Duodenal mucosa (tissue), 2 donors: ENCODE measurements around the gene TAS1R1.

Experiments
- H3K27ac ChIP-seq: one replicate; pipeline ENCODE4 v1.7.0; 2013; ENCODE audit warnings: low read depth, low read length
- H3K27me3 ChIP-seq, 2 donors: one replicate each; pipeline ENCODE4 v1.7.0; 2013; ENCODE audit warnings: low read length in 2 of 2, control low read depth in 1 of 2; ENCODE audit not compliant: insufficient read depth in 2 of 2, control insufficient read depth in 1 of 2
- H3K36me3 ChIP-seq, 2 donors: one replicate each; pipeline ENCODE4 v1.7.0; 2013; ENCODE audit warnings: low read length in 2 of 2, control low read depth in 1 of 2; ENCODE audit not compliant: insufficient read depth in 2 of 2, control insufficient read depth in 1 of 2
- H3K4me1 ChIP-seq, 2 donors: one replicate each; pipeline ENCODE4 v1.7.0; 2013; ENCODE audit warnings: low read length in 2 of 2, control low read depth in 1 of 2; ENCODE audit not compliant: insufficient read depth in 2 of 2, control insufficient read depth in 1 of 2
- H3K4me3 ChIP-seq, 2 donors: one replicate each; pipeline ENCODE4 v1.7.0; 2013; ENCODE audit warnings: low read length in 2 of 2, low read depth in 1 of 2
- H3K9ac ChIP-seq, 2 donors: one replicate each; pipeline ENCODE4 v1.7.0; 2013; ENCODE audit warnings: low read length in 2 of 2, low read depth in 1 of 2
- H3K9me3 ChIP-seq, 2 donors: one replicate each; pipeline ENCODE4 v1.7.0; 2013; ENCODE audit warnings: low read length in 2 of 2, control low read depth in 1 of 2; ENCODE audit not compliant: control insufficient read depth in 1 of 2

Gene TAS1R1

DNA sequence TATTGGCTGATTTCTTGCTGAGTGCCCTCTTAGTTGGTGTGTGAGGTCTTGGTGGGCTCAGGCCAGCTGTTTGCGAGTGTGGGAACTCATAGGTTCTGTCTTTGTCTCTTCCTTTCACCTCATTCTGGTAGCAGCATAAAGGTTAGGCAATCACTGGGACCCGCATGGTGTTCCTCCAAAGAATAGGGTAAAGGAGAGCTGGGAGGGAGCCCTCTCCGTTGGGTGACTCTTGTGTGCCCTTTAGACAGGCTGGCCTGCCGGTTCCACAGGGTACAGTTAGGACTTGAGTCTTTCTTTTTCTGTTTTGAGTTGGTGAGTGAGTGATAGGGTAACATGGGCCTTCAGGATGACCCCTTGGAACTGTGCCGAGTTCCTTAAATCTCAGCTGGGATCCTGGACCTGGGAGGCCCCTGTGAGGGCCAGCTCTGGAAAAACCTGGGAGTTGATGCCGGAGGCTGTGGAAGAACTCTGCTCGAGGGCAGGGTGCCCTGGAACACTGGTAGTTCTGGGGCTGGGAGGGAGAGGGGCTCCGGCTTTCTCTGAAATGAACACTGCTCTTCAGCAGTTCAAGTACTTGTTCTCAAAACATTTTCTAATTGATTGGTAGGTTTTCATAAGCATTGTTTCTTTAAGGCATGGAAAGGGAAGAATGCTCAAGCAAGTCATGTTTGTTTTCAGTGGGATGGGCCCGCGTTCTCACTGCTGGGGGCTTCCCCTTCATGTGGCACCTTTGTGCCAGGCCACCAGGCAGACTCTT, 67.5 kb downstream of the TAS1R1 start:
- H3K9ac ChIP-seq = no peak overlapping the region
- H3K9me3 ChIP-seq = no peaks in the 10 kb centered on the region
- H3K4me1 ChIP-seq = peaks cover 3 to 17% of the 10 kb centered on the region in 2 donors
- H3K27me3 ChIP-seq = no peaks in the 10 kb centered on the region
- H3K27ac ChIP-seq = no peak overlapping the region
- H3K4me3 ChIP-seq = no peak overlapping the region
- peaks cover 11 to 36% of the 10 kb centered on the region in 2 donors for H3K36me3 ChIP-seq

GRCh38 chr1:6623269-6623965, 68.3 kb downstream of the TAS1R1 start:
- Histone ChIP-seq H3K36me3 (peaks cover 13 to 42% of the 10 kb centered on the region in 2 donors), H3K4me1 (peaks cover 3 to 17% of the 10 kb centered on the region in 2 donors), H3K27ac (no peak overlapping the region)

DNA sequence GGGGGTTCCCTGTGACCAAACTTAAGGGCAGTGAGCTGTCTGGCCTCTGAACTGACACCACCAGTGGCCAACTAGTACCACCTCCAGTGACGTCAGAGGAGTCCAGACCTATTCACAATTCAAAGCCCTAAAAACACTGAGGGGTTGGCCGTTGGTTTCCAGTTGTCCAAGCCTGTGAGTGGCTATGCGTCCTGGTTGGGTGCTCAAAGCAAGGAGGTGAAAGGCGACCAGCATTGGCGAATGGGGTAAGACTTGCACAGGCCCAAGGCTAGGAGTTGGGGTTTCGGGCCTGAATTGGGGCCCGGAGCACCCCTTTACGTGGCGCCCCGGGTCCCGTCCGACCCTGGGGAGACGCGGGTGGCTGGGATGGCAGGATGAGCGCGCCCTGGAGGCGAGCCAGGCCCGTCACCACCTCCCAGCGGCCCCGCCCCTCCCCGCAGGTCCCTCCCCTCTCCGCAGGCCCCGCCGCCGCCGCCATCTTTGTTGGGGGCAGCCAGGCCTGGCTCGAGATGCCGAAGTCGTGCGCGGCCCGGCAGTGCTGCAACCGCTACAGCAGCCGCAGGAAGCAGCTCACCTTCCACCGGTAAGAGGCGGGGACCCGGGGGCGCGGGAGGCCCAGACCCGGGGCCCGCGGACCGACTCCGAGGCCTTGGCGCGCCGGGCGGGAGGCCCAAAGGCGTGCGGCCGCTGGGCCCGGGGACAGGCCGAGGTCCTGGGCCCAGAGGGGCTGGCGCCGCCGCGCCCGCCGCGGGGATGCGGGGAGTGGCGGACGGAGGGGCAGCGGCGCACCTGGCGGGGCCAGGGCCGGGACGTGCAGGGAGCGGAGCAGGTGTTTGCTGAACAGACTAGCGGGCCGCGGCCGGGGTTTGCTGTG, 69.8 kb downstream of the TAS1R1 start, which contains the start of gene THAP3:
THAP3 (plus strand) TSS at position 159 of the 874 bp plus-strand sequence; CDS start at position 510, 351 bp downstream.
- Histone ChIP-seq H3K9me3 (no peaks in the 10 kb centered on the region), H3K4me3 (peak within 1 kb of the TSS; percentile 78 to 88), H3K4me1 (peaks cover 3 to 17% of the 10 kb centered on the region in 2 donors), H3K27me3 (no peaks in the 10 kb centered on the region), H3K36me3 (peaks cover 16 to 47% of the 10 kb centered on the region in 2 donors), H3K9ac (peak within 1 kb of the TSS; percentile 60 to 78), H3K27ac (peak within 1 kb of the TSS; percentile 53)

More at GRCh38 chr1:6623269-6623965, 68.3 kb downstream of the TAS1R1 start:
- Histone ChIP-seq H3K27me3 (no peaks in the 10 kb centered on the region), H3K4me3 (no peak overlapping the region), H3K9me3 (no peaks in the 10 kb centered on the region), H3K9ac (no peak overlapping the region)

DNA sequence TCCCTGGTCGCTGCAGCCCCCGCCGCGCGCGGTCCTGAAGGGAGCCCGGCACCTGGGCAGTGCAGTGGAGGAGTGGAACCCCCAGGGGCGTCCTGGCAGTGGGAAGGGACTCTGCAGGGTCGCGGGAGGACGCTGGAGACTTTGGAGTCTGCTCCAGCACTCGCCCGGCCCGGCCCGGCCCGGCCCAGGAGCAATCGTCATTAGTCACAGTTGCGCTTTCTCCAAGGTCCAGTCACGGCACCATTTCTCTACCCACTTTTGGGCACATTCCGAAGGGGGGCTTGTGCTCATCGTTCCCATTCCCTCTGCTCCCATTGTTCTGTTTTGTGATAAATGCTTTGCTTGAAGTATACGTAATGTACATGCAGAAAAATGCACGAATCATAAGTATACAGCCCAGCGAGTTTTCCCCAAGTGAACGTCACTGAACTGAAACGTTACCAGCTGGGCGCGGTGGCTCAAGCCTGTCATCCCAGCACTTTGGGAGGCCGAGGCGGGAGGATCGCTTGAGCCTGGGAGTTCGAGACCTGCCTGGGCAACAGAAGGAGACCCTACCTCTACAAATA, 70.6 kb downstream of the TAS1R1 start:
- peaks cover 3 to 17% of the 10 kb centered on the region in 2 donors for H3K4me1 ChIP-seq
- H3K27me3 ChIP-seq = no peaks in the 10 kb centered on the region
- H3K9me3 ChIP-seq = no peaks in the 10 kb centered on the region
- H3K36me3 ChIP-seq = peaks cover 16 to 46% of the 10 kb centered on the region in 2 donors
- peak overlapping the region; percentile 58 to 78 for H3K9ac ChIP-seq
- H3K27ac ChIP-seq = peak overlapping the region; percentile 53
- H3K4me3 ChIP-seq = peak overlapping the region; percentile 78 to 88

GRCh38 chr1:6627031-6627430, 71.9 kb downstream of the TAS1R1 start:
- no peak overlapping the region for H3K9ac ChIP-seq
- H3K4me3 ChIP-seq = no peak overlapping the region
- no peaks in the 10 kb centered on the region for H3K27me3 ChIP-seq
- no peak overlapping the region for H3K27ac ChIP-seq
- peaks cover 12 to 34% of the 10 kb centered on the region in 2 donors for H3K36me3 ChIP-seq
- no peaks in the 10 kb centered on the region for H3K9me3 ChIP-seq
- peaks cover 3 to 17% of the 10 kb centered on the region in 2 donors for H3K4me1 ChIP-seq

DNA sequence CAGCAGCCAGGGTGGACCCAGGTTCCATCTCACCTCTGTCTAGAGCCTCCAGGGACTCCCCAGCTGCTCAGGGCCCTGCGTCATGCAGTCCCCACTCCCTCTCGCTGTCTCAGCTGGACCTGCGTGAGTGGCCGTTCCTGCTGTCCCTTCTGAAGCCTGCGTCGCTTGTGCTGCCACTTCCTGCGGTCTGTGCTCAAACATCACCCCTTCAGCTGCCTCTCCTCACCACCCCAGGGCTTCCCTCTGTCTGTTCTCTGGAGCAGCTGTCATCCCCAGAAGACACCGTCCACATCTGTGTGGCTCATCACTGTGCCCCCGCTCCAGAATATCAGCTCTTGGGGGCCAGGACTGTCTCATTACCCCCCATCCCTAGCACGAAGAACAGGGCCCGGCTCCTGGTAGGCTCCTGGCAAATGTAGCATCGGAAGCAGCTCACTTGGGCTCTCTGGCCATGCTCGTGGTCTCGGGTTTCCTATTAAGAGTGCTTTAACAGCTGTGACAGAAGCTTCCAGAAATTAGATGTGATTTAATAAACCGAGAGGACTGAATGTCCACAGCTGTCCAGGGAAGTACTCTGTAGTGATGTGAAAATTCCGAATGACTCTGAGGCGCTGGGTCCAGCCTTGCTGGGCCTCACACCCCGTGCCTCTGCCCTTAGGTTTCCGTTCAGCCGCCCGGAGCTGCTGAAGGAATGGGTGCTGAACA, 72.9 kb downstream of the TAS1R1 start:
- Histone ChIP-seq H3K27me3 (no peaks in the 10 kb centered on the region), H3K4me3 (no peak overlapping the region), H3K36me3 (peaks cover 19 to 34% of the 10 kb centered on the region in 2 donors), H3K4me1 (peaks cover 3 to 17% of the 10 kb centered on the region in 2 donors), H3K9ac (no peak overlapping the region), H3K9me3 (no peaks in the 10 kb centered on the region), H3K27ac (no peak overlapping the region)

- Histone ChIP-seq H3K27ac (no peak overlapping the region), H3K36me3 (peaks cover 19 to 43% of the 10 kb centered on the region in 2 donors), H3K4me1 (peaks cover 3 to 17% of the 10 kb centered on the region in 2 donors), H3K4me3 (no peak overlapping the region), H3K9ac (no peak overlapping the region), H3K27me3 (no peaks in the 10 kb centered on the region), H3K9me3 (no peaks in the 10 kb centered on the region)
These were observed 73.9 kb downstream of the TAS1R1 start for GRCh38 chr1:6628971-6629479.
